ENCODE measurements around the gene IGFL1. TPM values are rescaled to one million over a fixed set of nuclear protein-coding genes. Genes with fewer than 3 reads are reported as not detected.
"Not testable (repeated sequence)": the region's sequence is repeated elsewhere in the genome, so short reads cannot be mapped to it uniquely, and the experiment has no call there.

IGFL1 gene
- polyA plus RNA-seq, 3 donors: not detected

DNA sequence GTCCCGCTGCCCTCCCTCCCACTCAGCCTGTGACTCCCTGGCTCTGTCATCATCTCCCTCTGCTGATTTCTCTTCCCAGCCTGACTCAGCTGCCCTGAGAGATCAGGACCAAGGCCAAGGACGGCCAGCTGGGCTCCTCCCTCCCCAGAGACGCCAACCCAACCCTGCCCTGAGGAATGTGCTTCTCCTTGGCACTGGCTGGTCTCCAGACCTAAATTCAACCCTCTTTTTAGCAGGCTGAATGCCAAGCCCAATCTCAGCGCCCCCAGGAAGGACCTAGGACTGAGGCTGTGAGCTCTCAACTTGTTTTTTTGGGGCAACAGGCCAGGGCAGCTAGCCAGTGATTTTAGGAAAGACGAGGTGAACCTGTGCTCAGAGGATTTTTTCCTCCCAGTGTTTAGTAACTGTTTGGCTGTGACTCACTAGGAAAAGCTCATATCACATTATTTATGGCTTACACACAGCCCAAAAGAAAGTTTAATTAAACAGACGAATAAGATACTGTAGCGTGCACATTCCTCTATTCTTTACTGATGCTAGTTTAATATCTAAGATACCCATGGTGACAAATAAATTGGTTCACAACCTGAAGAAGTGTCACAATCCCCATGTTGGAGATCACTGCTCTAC lies 7.4 kb upstream of the IGFL1 start:
- DNase-seq (ENCODE audit: low read depth in 3 of 3, low spot score in 2 of 3): no peak

DNA sequence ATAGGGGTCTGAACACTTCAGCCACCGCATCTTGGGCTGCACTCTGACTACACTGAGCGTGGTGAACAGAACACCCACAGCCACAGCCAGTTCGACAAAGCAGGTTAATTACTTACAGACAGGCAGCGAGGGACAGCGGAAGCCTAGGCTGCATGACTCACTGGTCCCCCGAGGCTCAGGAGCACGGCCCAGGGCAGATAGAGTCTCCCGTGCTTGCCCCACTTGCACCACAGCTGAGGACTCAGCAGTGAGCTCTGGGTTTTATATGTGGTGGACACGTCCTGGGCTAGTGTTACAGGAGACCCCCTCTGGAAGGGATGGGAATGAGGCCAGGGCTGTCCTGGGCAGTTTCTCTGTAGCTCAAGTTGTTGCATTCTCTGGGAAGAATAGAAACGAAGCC lies 5.8 kb upstream of the IGFL1 start:
- DNase-seq (ENCODE audit: low read depth in 3 of 3, low spot score in 2 of 3): not testable (repeated sequence)

DNA sequence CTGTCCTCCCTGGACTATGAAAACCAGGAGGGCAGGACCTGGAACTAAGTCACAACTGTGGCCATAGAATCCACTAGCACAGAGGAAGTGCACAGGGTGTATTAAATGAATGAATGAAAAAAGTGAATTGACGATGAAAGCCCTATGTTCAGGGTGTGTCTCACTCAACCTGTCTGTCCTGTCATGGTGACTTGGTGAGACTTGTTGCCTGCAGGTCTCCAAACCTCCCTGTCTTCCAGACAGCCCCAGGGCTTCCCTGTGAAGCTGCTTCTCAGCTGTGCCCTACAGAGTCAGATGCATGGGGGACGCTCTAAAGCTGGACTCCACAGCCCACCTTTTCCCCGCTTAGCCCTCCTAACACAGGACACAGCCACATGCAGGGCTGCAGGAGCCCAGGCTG lies 4.8 kb upstream of the IGFL1 start:
- DNase-seq (ENCODE audit: low read depth in 3 of 3, low spot score in 2 of 3): no peak

DNA sequence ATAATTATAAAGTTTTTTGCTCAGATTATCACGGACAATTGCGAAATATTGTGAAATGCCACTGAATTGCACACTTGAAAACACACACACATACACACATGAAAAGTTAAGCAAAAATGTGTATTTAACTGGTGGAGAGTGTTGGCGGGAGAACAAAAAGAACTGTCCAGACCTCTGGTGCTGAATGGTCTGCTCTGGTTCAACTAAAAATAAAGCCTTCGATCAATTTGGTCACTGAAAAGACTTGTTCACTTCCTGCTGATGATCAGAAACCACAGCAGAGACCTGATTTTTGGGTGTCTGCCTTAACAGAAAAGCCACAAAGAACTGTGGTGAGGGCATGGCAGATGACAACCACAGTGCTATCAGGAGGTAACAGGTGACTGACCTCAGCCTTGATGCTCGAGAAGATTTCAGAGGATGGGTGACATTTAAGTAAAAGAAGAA lies 4.0 kb upstream of the IGFL1 start:
- DNase-seq (ENCODE audit: low read depth in 3 of 3, low spot score in 2 of 3): no peak

DNA sequence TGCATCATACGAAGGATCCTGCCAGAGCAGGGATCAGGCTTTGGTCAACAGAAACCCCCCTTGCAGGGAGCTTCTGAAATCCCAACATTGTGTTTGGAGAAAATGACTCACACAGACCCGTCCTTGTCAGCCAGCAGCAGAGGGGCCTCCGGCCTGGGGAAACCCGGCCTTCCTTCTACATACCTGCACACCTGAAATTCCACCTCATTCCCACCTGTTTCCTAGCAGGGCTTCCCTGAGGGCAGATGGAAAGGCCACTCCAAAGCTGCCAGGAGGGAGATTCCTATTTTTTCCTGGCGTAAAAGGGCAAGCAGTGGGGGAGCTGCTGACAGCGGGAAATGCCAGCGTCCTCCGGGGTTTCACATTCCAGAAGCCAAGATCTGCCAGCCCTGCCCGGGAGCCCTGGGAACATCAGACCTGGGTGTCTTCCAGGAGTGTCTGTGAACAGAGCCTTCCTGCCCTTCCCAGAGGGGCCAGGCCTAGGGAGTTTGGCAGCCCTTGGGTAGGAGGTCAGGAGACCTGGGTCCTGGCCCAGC lies 3.0 kb upstream of the IGFL1 start:
- no peak for DNase-seq (ENCODE audit: low read depth in 3 of 3, low spot score in 2 of 3)

DNA sequence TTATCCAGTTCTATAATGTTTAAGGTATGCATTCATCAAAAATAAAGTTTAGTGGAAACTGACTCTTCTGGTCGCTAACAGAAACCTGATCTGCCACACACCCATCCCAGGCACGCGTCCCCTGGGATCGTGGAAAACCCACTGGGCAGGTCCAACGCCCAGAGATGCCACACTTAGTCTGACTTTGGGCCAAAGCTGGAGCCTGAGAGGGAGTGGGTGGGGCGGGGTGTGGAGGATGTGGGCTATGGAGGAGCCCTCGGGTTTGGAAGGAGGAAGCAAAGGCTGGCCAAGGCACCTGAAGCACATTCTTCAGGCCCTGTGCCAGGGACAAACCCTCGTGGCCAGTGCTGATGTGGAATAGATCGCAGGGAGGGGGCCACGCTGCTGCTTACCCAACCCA lies 2.5 kb downstream of the IGFL1 start:
- DNase-seq (ENCODE audit: low read depth in 3 of 3, low spot score in 2 of 3): no peak

DNA sequence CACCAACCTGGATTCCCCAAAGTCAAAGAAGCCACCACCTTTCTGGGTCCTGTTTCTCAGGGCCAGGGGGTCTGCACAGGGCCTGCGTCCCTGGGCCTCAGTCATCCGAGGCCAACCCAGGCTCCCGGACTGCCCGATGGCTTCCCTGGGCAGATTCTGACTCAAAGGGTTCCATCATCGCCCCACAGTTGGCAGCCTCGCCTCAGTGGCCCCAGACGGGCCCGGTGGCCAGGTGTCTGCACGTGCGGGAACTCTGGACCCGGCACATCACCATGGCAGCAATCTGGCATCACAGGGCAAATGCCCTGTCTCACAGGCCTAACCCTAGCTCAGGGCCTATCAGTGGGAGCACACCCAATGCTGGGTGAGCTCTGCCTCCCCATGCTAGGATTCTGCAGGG lies 2.9 kb downstream of the IGFL1 start:
- DNase-seq (ENCODE audit: low read depth in 3 of 3, low spot score in 2 of 3): no peak

DNA sequence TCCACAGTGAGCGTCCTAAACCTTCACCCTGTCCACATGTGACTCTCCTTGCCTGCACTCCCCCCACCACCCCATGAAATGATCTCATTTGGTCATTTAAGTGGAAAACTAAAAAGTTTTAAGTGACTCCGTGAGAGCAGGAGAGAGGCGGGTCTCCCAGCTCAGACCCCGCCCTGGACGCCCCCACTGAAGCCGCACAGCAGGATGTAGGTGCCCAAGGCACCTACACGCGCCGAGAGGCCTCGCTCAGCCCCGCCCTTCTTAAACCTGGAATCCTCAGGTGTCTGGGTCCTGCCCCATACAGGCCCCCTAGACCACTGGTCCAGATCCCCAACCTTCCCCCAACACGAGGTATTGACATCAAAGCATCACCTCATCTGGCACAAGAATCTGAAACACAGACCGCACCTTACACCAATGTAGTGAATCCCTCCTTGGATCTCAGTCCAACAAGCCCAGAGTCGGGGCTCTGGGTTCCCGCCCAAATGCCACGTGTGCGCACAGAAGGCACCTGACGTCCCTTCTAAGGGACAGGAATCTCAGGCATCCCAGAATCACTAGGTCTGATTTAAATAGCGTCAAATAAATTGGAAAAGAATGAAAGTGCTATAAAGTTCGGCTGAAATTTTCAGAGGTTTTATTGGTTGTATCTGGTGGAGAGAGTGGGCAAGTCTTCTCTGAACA lies 3.5 kb downstream of the IGFL1 start:
- no peak for DNase-seq (ENCODE audit: low read depth in 3 of 3, low spot score in 2 of 3)

DNA sequence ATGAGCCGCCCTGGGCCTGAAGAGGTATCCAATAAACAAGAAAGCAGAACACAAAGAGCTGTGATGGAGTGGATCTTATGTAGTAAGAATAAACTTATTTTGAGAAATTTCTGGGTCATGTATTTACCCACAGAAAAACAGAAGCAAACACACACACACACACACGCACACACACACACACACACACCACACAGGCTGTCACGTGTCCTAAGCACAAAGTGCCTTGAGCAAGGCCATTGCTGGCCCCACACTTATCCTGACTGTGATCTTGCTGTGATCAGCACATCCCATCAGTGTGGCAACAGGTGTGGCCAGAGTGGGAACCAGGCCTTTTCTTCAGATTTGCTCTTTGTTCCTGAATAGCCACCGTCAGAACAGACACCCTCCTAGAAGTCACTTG lies 4.3 kb downstream of the IGFL1 start:
- DNase-seq (ENCODE audit: low read depth in 3 of 3, low spot score in 2 of 3): not testable (repeated sequence)

DNA sequence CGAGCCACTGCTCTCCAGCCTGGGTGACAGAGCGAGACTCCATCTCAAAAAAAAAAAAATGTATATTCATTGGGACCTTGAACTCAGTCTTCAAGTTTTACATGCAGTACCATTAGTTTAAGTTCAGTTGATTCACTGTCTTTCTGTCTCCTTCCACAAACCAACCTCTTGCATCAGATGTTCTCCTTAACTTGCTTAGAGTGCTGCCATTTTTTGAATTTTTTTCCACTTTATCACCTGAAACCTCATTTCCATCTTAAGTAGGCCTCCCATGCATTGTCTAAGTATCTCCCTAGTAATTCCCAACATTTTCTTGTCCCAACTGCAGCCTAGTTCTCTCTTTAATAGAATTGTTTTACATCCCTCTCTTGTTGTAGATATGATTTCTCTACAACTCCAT lies 8.6 kb downstream of the IGFL1 start:
- not testable (repeated sequence) for DNase-seq (ENCODE audit: low read depth in 3 of 3, low spot score in 2 of 3)

DNA sequence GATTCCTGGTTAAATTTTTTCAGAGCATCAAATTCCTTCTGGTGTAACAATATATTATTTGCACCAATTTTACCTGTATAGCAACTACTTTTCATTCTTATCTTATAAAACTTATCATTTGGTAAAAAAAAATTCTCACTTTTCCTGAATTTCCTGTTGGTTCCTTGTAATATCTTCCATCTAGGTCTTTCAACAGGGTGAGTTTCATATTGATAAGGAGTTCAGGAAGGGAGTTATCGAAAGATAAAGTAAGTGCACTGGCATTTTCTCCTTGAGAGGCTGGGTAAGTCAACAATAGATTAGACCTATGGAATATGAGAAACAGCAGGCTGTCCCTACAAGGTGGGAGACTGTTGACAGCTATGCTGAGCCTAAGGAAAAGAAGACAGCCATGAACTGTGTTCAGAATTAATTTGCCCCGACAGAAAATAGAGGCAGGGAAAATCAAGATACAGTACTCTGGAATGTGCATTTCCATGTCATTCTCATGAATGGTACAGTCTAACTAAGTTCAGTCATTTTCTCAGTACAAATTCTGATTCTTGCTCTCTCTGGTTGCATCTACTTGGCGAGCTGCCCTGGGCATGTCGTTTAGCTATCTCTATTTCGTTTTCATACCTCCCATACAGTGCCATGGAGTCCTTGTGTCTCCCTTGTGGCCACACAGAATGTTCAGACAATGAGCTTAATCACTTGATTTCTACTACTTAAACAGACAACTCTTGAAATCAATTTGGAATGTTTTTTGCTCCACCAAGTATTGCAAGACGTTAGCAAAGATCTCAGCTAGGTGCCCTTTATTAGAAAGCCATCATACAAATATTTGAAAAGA lies 9.9 kb downstream of the IGFL1 start:
- DNase-seq (ENCODE audit: low read depth in 3 of 3, low spot score in 2 of 3): no peak

DNA sequence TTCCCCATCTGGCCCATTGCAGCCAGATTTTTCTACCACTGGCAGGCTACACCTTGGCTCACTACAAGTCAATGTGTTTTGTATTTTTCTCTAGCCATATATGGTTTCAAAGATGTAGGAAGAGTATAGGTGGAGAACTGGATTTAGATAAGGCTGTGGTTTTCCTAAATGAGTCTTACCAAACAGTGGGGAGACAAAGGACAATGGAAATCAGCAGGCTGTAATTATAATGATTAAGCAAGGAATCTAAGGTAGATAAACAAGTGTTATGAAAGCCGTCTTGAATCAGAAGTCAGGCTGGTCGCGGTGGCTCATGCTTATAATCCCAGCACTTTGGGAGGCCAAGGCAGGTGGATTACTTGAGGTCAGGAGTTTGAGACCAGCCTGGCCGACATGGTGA lies 11.2 kb downstream of the IGFL1 start:
- DNase-seq (ENCODE audit: low read depth in 3 of 3, low spot score in 2 of 3): no peak

DNA sequence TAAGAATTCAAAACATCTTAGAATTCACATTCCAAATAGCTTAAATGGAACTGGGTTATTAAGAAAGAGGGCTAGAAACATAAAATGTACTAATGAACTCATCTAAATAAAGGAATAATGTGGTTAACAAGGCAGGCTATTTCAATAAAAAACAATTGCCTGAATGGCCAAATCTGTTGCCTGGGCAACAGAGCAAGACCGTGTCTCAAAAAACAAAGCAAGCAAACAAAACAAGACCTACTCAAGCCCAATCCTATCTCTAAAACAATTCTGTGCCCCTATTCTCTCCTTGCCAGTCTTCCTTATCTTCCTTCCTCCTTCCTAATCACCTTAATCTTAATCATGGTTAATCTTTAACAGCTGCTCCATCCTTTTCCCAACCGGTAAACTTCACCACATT lies 12.1 kb downstream of the IGFL1 start:
- no peak for DNase-seq (ENCODE audit: low read depth in 3 of 3, low spot score in 2 of 3)

DNA sequence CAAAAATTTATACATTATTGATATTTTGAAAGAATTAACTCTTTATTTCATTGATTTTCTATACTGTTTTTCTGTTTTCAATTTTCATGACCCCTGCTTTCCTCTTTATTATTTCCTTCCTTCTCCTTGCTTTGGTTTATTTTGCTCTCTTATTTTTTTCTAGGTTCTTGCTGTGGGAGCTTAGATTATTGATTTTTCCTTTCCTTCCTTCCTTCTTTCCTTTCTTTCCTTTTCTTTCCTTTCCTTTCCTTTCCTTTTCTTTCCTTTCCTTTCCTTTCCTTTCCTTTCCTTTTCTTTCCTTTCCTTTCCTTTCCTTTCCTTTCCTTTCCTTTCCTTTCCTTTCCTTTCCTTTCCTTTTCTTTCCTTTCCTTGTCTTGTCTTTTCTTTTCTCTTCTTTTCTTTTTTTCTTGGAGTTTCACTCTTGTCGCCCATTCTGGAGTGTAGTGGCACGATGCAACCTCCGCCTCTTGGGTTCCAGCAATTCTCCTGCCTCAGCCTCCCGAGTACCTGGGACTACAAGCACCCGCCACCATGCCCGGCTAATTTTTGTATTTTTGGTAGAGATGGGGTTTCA lies 13.6 kb downstream of the IGFL1 start:
- not testable (repeated sequence) for DNase-seq (ENCODE audit: low read depth in 3 of 3, low spot score in 2 of 3)

DNA sequence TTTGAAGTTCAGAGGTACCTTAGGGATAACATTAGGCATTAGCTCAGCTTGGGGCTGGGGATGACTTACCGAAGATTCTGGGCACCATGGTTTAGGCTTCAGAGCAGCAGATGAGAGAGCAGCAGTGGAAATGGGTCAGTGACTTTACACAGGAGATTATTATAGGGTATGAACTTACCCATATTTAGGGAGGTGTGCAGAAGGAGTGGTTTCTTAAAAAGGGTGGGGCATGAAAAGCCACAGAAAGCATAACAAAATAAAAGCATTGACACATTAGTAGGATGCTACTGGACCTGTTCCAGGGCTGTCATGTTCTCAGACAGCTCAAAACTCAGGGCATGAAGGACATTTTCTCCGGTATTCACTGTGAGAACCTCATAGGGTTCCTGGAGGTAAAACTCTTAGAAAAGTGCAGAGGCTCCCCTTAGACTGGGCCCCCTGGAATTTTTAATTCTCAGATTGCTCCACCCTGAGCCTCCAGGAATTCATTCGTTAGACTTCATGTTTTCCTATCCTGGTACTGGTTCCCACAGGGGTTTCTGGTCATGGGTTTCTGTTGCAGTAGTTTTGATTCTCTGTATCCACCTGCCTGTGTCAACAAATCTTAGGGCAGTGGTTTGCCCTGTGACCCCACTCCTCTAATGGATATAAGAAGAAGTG lies 20.7 kb downstream of the IGFL1 start:
- DNase-seq (ENCODE audit: low read depth in 3 of 3, low spot score in 2 of 3): no peak

DNA sequence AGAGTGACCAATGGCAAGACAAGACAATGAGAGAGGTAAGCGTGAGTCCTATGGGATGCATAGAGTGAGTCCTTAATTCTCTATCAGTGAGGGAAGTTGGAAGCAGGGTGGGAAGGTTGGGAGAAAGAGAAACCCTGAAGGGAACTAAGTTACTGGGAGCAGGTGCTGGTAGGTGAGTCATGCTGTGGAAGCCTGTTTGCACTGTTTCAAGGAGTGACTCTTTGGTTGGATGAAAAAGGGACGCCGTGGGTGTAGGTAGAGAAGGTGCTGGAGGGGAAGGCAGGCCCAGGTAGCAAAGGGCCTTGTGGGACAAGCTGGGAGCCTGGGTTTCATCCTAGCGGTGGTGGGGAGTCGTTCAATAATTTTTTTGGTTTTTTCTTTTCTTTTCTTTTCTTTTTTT lies 21.9 kb downstream of the IGFL1 start:
- no peak for DNase-seq (ENCODE audit: low read depth in 3 of 3, low spot score in 2 of 3)

DNA sequence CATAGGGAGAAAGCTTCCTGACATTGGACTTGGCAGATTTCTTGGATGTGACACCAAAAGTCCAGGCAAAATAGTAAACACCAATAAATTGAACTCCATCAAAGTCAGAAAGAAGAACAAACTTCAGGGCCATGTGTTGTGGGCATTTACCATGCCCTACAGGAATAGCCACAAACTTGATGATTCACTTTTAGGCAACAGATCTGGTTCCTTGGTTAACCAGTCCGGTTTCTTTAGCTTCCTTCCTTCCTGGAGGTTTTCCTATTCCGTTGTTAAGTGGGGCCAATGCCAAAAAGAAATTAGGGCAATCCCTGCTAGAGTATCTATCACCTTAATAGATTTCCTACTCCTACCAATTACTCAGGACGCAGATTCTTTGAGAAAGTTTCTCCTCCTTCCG lies 25.2 kb downstream of the IGFL1 start:
- no peak for DNase-seq (ENCODE audit: low read depth in 3 of 3, low spot score in 2 of 3)

DNA sequence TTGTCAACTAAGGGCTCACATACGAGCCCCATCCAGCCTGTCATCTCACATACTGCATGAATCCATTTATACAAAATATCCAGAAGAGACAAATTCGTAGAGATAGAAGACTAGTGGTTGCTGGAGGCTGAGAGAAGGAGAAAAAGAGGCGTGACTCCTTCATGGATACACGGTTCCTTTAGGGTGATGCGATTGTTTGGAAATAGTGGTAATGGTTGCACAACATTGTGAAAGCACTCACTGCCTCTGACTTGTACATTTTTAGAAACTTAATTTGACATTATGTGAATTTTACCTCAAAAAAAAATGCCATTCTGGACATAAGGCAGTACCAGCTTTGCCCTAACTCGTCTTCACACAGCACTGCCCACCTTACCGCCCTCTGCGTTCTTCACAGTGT lies 27.3 kb downstream of the IGFL1 start:
- DNase-seq (ENCODE audit: low read depth in 3 of 3, low spot score in 2 of 3): no peak

DNA sequence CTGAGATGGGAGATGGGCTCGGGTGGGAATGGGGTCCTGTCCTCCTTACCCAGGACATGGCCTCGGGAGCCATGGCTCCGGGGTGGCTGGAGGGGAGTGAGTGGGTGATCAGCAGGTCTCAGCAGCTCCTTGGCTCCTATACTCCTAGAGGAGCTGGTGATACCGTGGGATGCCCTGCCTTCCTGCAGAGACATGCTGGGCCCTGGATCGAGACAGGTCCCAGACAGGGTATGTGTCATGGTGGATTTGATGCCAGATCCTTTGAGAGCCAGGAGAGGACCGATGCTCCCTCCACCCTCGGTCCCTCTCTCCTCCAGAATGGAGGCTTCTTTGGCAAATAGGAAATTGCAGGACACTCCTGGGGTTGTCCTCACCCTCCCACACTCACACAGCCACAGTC lies 32.0 kb downstream of the IGFL1 start:
- not testable (repeated sequence) for DNase-seq (ENCODE audit: low read depth in 3 of 3, low spot score in 2 of 3)

DNA sequence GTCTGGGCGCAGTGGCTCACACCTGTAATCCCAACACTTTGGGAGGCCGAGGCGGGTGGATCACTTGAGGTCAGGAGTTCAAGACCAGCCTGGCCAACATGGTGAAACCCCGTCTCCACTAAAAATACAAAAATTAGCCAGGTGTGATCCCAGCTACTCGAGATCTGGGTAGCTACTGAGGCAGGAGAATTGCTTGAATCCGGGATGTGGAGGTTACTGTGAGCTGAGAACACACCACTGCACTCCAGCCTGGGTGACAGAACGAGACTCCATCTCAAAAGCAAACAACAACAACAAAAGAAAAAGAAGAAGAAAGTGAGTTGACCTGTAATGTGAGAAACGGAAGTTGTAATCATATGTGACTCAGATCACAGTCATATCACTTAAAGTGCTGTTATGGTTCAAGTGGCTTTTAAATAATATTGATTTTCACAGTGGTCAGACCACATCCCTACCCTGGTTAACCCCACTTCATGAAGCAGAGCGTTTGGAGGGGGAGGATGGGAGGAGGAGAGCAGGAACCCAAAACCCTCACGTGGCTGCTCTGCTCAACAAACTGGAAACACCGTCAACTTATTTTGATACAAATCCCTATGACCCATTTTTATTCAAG lies 33.2 kb downstream of the IGFL1 start:
- not testable (repeated sequence) for DNase-seq (ENCODE audit: low read depth in 3 of 3, low spot score in 2 of 3)
